H1 (cell line): ENCODE results near the gene IL5RA. TPM values are rescaled to one million over a fixed set of nuclear protein-coding genes. Genes with fewer than 3 reads are reported as not detected.

Source experiments
- CTCF ChIP-seq, 3 experiments: IDR thresholded peaks; 1 replicate in 2 of 3; 2 replicates in 1 of 3; pipeline versions ENCODE4 v1.5.1 to v1.6.1; 2011; ENCODE audit warnings: low read length in 3 of 3, mild to moderate bottlenecking in 3 of 3, inconsistent platforms in 2 of 3, low read depth in 1 of 3, moderate library complexity in 1 of 3; ENCODE audit not compliant: insufficient read depth in 1 of 3; ENCODE audit errors: control extremely low read depth in 1 of 3
- EP300 ChIP-seq, 2 experiments: IDR thresholded peaks; 1 replicate in 1 of 2; 2 replicates in 1 of 2; pipeline ENCODE4 v1.6.1; 2011 to 2012; ENCODE audit warnings: low read depth in 2 of 2, low read length in 2 of 2, mild to moderate bottlenecking in 2 of 2, borderline replicate concordance in 1 of 2, inconsistent platforms in 1 of 2, moderate library complexity in 1 of 2
- RBBP5 ChIP-seq: IDR thresholded peaks from 2 replicates; pipeline ENCODE4 v1.7.1; 2012; ENCODE audit warnings: low read depth, mild to moderate bottlenecking, inconsistent platforms, low read length, moderate library complexity, borderline replicate concordance
- polyA plus RNA-seq, 7 experiments: library from polyadenylated mRNA; depleted of rRNA in 3 of 7; stranded (reverse) in 5 of 7; unstranded in 2 of 7; fragments of >200 nt in 5 of 7; fragments of 200-250 nt in 2 of 7; gene quantifications; 1 replicate in 5 of 7; 2 replicates in 1 of 7; 4 replicates in 1 of 7; pipeline versions ENCODE4 v1.2.1 to v1.2.3, GENCODE V29; 2011 to 2013; ENCODE audit warnings: missing spikeins in 2 of 7, mixed read lengths in 2 of 7
- total RNA-seq: library from RNA; stranded (reverse); fragmentation: NEBNext Ultra II Directional; extraction: Animal tissue kit (Norgen Biotek cat#: 25700); gene quantifications from 2 replicates; pipeline ENCODE4 v1.2.1, GENCODE V29; 2021

Gene IL5RA
- total and polyA plus RNA-seq, 2 of the 8 experiments (the other 6 are each of a cell fraction or from before 2014, with no cell fraction given): not detected

- TF ChIP-seq RBBP5 (no peak), CTCF (IDR thresholded peaks at IDR 0.05; ENCODE audit: control extremely low read depth in 1 of 3, insufficient read depth in 1 of 3, low read depth in 1 of 3, low read length in 3 of 3) (no peak), EP300 (IDR thresholded peaks at IDR 0.05; ENCODE audit: borderline replicate concordance in 1 of 2, low read depth in 2 of 2, low read length in 2 of 2) (no peak)
These were observed 31.8 kb upstream of the IL5RA start (continued) for GRCh38 chr3:3141939-3142338.
